ENCODE data around the gene FBXO24.

DNA sequence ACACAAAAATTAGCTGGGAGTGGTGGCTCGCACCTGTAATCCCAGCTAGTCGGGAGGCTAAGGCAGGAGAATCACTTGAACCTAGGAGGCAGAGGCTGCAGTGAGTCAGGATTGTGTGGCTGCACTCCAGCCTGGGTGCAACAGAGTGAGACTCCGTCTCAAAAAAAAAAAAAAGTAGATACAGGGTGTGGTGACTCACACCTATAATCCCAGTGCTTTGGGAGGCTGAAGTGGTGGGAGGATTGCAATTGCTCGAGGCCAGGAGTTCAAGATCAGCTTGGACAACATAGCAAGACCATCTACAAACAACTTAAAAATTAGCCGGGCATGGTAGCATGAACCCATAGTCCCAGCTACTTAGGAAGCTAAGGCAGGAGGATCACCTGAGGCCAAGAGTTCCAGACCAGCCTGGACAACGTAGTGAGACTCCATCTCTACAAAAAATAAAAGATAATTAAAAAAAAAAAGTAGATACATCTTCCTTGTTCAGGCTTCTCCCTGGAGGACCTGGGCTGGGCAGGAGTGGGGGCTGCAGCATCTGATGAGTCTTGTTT, 28.3 kb downstream of the FBXO24 start:
- TF ChIP-seq CTCF (conservative IDR thresholded peaks at IDR 0.05; ENCODE audit: low read depth, low read length) = no peak
- no peak for TF ChIP-seq EZH2 (IDR thresholded peaks at IDR 0.05; ENCODE audit: borderline replicate concordance, low read depth, low read length, poor library complexity, severe bottlenecking)
